Measurements from ENCODE around the gene LDHAL6B.

The LDHAL6B gene

GRCh38 chr15:59250249-59250648 is 43.6 kb downstream of the LDHAL6B start:
- DNase-seq = no peak

GRCh38 chr15:59251001-59251845 is 44.6 kb downstream of the LDHAL6B start:
- DNase-seq = no peak

GRCh38 chr15:59252137-59252536 is 45.5 kb downstream of the LDHAL6B start:
- no peak for DNase-seq

GRCh38 chr15:59255680-59256336 is 49.2 kb downstream of the LDHAL6B start:
- DNase-seq = no peak

GRCh38 chr15:59256482-59256881 is 49.8 kb downstream of the LDHAL6B start:
- no peak for DNase-seq

- DNase-seq = no peak
These were observed 50.5 kb downstream of the LDHAL6B start for GRCh38 chr15:59257140-59257539.

Data from nucleus accumbens (tissue), 56 donors.